OCI-LY1 (cell line): ENCODE data around the gene HOXC11.

ENCODE experiments used
- H2AFZ ChIP-seq: fragments of 200-600 bp; sonication (generic), shearing (Covaris generic); 2 replicates; pipeline ENCODE4 v1.6.0; 2014; ENCODE audit warnings: antibody characterized with exemption, mild to moderate bottlenecking, low read length
- H3F3A ChIP-seq: fragments of 200-600 bp; sonication (generic), shearing (Covaris generic); 2 replicates; pipeline ENCODE4 v1.6.0; 2014; ENCODE audit warnings: mild to moderate bottlenecking, antibody characterized with exemption, low read length, moderate library complexity; ENCODE audit not compliant: insufficient read depth
- H3K27ac ChIP-seq: fragments of 200-600 bp; sonication (generic); 2 replicates; pipeline ENCODE4 v1.5.1; 2014; ENCODE audit warnings: low read length, mixed run types, mild to moderate bottlenecking, low read depth; ENCODE audit not compliant: poor library complexity, severe bottlenecking
- H3K27me3 ChIP-seq: fragments of 200-600 bp; sonication (generic); 2 replicates; pipeline ENCODE4 v1.6.0; 2014; ENCODE audit warnings: antibody characterized with exemption, mild to moderate bottlenecking, low read length, moderate library complexity; ENCODE audit not compliant: insufficient read depth
- H3K36me3 ChIP-seq: fragments of 200-600 bp; sonication (generic); 2 replicates; pipeline ENCODE4 v1.6.1; 2014; ENCODE audit warnings: mild to moderate bottlenecking, antibody characterized with exemption, low read length, moderate library complexity, mixed read lengths; ENCODE audit not compliant: insufficient read depth
- H3K4me1 ChIP-seq: fragments of 200-600 bp; sonication (generic); 2 replicates; pipeline ENCODE4 v1.5.1; 2014; ENCODE audit warnings: mild to moderate bottlenecking, low read length, moderate library complexity; ENCODE audit not compliant: insufficient read depth, severe bottlenecking
- H3K4me2 ChIP-seq: fragments of 200-600 bp; sonication (generic), shearing (Covaris generic); 2 replicates; pipeline ENCODE4 v1.6.1; 2014; ENCODE audit warnings: low read length
- H3K4me3 ChIP-seq: fragments of 200-600 bp; sonication (generic); 2 replicates; pipeline ENCODE4 v1.5.1; 2014; ENCODE audit warnings: low read length, low read depth, mild to moderate bottlenecking, mixed read lengths; ENCODE audit not compliant: poor library complexity, severe bottlenecking
- H3K79me2 ChIP-seq: fragments of 200-600 bp; shearing (Covaris generic); 2 replicates; pipeline ENCODE4 v1.6.1; 2016; ENCODE audit warnings: mixed run types, low read length, mixed read lengths; ENCODE audit not compliant: insufficient read depth
- H3K9ac ChIP-seq: fragments of 200-600 bp; sonication (generic), shearing (Covaris generic); 2 replicates; pipeline ENCODE4 v1.6.1; 2014; ENCODE audit warnings: mild to moderate bottlenecking, low read length, mixed read lengths
- H3K9me2 ChIP-seq: fragments of 200-600 bp; sonication (generic), shearing (Covaris generic); 2 replicates; pipeline ENCODE4 v1.6.1; 2014; ENCODE audit warnings: low read depth, mild to moderate bottlenecking, low read length, mixed read lengths
- H3K9me3 ChIP-seq: fragments of 200-600 bp; shearing (Covaris generic); 2 replicates; pipeline ENCODE4 v1.6.1; 2014; ENCODE audit warnings: low read length, mixed read lengths
- H4K20me1 ChIP-seq: fragments of 200-600 bp; sonication (generic), shearing (Covaris generic); 2 replicates; pipeline ENCODE4 v1.6.0; 2016; ENCODE audit warnings: mild to moderate bottlenecking, low read length; ENCODE audit not compliant: insufficient read depth
- EZH2 ChIP-seq: fragments of 200-600 bp; sonication (generic), shearing (Covaris generic); IDR thresholded peaks from 2 replicates; pipeline ENCODE4 v1.8.0; 2017; ENCODE audit warnings: borderline replicate concordance, mixed run types, mild to moderate bottlenecking, antibody characterized with exemption, low read length, moderate library complexity, mixed read lengths
- TF ChIP-seq, protein P1 (sequence below): fragments of 200-600 bp; sonication (generic), shearing (Covaris generic); IDR thresholded peaks from 2 replicates; pipeline ENCODE4 v1.5.1; 2017; ENCODE audit warnings: mild to moderate bottlenecking, antibody characterized with exemption, low read length, moderate library complexity, mixed read lengths

The HOXC11 gene

DNA sequence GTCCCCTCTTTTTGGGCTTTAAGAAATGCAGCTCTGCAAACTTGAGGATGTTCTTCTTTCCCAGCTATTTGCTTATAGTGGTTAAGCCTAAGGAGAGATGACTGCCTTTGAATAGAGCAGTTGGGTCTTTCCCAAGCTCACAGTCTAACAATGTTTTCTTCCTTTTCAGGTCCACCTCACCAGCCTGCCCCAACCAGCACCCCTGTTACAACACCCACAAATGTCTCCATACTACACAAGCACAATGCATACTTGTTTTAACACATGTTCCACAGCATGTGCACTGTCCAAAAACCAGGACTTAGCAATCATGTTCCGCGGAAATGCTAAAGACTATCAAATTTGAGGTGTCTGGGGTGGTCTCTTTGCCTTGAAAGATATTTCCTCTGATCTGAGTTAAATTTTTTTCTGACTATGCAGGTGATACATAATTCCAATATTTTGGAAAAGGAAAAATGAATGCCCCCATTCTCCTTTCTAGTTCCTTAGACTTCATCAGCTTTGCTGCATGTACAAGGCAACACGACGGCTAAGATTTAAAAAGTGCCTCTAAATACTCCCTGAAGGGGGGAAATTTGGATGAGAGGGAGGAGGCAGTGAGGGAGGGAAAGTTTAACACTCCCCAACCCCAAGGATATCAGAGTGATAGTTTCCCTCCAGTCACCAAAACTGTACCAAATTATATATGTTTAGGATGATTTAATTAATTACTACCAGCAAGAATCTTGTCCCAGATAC is 40.9 kb upstream of the HOXC11 start:
- H3K4me2 ChIP-seq: no peak overlapping the region
- H3K27ac ChIP-seq: no peak overlapping the region
- H3K79me2 ChIP-seq: no peaks in the 10 kb centered on the region
- H3K9me2 ChIP-seq: no peaks in the 10 kb centered on the region
- no peaks in the 10 kb centered on the region for H3K27me3 ChIP-seq
- TF ChIP-seq EZH2: no peak
- TF ChIP-seq, protein P1, sequence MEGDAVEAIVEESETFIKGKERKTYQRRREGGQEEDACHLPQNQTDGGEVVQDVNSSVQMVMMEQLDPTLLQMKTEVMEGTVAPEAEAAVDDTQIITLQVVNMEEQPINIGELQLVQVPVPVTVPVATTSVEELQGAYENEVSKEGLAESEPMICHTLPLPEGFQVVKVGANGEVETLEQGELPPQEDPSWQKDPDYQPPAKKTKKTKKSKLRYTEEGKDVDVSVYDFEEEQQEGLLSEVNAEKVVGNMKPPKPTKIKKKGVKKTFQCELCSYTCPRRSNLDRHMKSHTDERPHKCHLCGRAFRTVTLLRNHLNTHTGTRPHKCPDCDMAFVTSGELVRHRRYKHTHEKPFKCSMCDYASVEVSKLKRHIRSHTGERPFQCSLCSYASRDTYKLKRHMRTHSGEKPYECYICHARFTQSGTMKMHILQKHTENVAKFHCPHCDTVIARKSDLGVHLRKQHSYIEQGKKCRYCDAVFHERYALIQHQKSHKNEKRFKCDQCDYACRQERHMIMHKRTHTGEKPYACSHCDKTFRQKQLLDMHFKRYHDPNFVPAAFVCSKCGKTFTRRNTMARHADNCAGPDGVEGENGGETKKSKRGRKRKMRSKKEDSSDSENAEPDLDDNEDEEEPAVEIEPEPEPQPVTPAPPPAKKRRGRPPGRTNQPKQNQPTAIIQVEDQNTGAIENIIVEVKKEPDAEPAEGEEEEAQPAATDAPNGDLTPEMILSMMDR: no peak
- H3F3A ChIP-seq: no peaks in the 10 kb centered on the region
- H3K4me1 ChIP-seq: no peaks in the 10 kb centered on the region
- no peak overlapping the region for H2AFZ ChIP-seq
- no peak overlapping the region for H3K9ac ChIP-seq
- no peaks in the 10 kb centered on the region for H3K36me3 ChIP-seq
- H3K9me3 ChIP-seq: no peaks in the 10 kb centered on the region
- no peaks in the 10 kb centered on the region for H4K20me1 ChIP-seq
- no peak overlapping the region for H3K4me3 ChIP-seq

DNA sequence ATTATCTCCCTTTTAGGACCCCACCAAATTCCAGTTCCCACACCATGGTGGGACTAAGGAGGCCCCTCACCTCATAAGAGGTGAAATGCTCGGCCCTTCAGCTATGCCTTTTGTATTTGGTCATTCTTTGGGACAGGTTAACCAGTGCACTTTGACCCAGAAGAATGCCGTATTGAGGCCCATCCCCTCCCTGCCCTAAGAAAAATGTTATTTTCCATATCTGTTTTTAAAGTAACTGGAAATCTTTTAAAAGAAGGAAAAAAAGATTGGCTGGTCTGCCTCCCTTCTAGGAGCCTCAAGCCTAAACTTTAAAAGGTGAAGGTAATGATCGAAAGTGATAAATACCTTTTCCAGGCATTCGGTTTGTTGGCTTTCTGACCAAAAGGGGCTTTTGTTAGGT is 40.0 kb upstream of the HOXC11 start:
- TF ChIP-seq EZH2: no peak
- TF ChIP-seq, protein P1: no peak
- Histone ChIP-seq H3K9me2 (no peaks in the 10 kb centered on the region), H3K79me2 (no peaks in the 10 kb centered on the region), H3F3A (no peaks in the 10 kb centered on the region), H3K4me1 (no peaks in the 10 kb centered on the region), H3K27me3 (no peaks in the 10 kb centered on the region), H3K4me3 (no peak overlapping the region), H3K4me2 (no peak overlapping the region), H3K27ac (no peak overlapping the region), H3K9me3 (no peaks in the 10 kb centered on the region), H4K20me1 (no peaks in the 10 kb centered on the region), H3K9ac (no peak overlapping the region), H2AFZ (no peak overlapping the region), H3K36me3 (no peaks in the 10 kb centered on the region)

DNA sequence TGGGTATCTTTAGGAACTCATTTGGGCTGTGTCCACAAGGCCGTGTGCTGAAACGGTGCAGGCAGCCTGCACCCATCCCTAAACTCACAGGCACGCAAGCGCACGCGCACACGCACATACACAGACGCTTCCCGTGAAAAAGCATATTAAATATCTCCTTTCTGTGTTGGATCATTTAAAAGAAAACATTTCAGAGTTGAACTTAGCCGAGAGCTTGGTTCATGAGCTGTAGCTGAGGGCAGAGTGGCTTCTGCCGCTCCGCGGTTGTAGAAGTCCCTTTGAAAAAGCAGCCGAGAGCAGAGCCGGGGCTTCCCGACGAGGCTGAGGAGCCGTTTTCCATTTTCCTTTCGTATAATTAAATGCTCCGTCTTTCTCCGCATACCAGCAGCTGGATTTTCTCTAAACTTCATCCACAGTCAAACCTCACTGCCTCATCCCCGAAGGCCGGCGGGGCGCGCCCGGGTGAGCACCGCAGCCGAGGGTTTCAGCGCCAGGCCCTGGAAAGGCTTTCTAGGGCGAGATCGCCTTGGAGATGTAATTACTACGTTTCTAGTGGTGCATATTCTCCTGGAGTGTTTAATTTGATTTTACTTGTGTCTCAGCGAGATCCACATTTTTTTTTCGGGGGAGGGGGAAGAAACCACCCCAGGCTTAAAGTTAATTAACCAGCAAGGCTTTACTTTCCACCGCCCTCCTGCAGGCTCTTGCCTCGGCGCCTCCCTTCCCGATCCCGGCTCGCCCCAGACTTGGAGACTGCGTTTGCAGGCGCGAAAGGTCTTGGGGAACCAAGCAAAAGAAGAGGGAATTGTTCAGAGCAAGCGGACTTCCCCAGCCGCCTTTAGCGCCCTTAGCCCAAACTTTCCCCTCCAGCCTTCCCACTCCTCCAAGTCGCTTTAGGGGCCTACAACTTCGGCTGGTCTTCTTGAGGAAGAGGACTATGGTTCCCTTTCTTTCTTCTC is 37.3 kb upstream of the HOXC11 start:
- H3K27me3 ChIP-seq: no peaks in the 10 kb centered on the region
- H3K4me3 ChIP-seq: no peak overlapping the region
- TF ChIP-seq, protein P1: no peak
- no peak for TF ChIP-seq EZH2

More for the DNA sequence above, 37.3 kb upstream of the HOXC11 start:
- H3K4me1 ChIP-seq: no peaks in the 10 kb centered on the region
- H3K9me2 ChIP-seq: no peaks in the 10 kb centered on the region
- H3F3A ChIP-seq: no peaks in the 10 kb centered on the region
- no peaks in the 10 kb centered on the region for H3K79me2 ChIP-seq
- no peak overlapping the region for H3K4me2 ChIP-seq
- H2AFZ ChIP-seq: no peak overlapping the region
- no peaks in the 10 kb centered on the region for H3K9me3 ChIP-seq
- no peaks in the 10 kb centered on the region for H4K20me1 ChIP-seq
- no peak overlapping the region for H3K9ac ChIP-seq
- H3K36me3 ChIP-seq: no peaks in the 10 kb centered on the region
- H3K27ac ChIP-seq: no peak overlapping the region
